Caco-2 (cell line): ENCODE data around the gene TICAM2. TPM values are rescaled to one million over a fixed set of nuclear protein-coding genes. Genes with fewer than 3 reads are reported as not detected.

Source experiments
- BruUV-seq: library from RNA; stranded (reverse); fragments of 400-500 nt; replicated peaks from 2 replicates; lab custom pipeline; 2021; lab: Mats Ljungman, UMichigan
- CTCF ChIA-PET: fragments of 300-600 bp; sonication (Branson Sonifier 250); formaldehyde crosslinking; loops from one replicate; lab custom pipeline; 2022; ENCODE audit warnings: antibody characterized with exemption; lab: Charles Lee
- POLR2A ChIA-PET: fragments of 300-600 bp; sonication (Branson Sonifier 250); formaldehyde crosslinking; loops from one replicate; lab custom pipeline; 2022; ENCODE audit warnings: antibody characterized with exemption; lab: Charles Lee
- DNase-seq, 2 experiments: peaks; one replicate each; pipeline versions ENCODE4 v3.0.0 to v3.0.0-alpha.2; 2020 to 2022
- H3K27me3 ChIP-seq: replicated peaks from 2 replicates; pipeline ENCODE4 v1.6.0; 2011; ENCODE audit warnings: low read length; ENCODE audit not compliant: control insufficient read depth, insufficient read depth
- H3K36me3 ChIP-seq: 2 replicates; pipeline ENCODE4 v1.5.1; 2011; ENCODE audit warnings: low read length; ENCODE audit not compliant: control insufficient read depth, insufficient read depth
- H3K4me1 ChIP-seq: fragments of 250-450 bp; sonication (Bioruptor Pico); 2 replicates; pipeline ENCODE4 v1.5.1; 2020; ENCODE audit warnings: mild to moderate bottlenecking
- H3K4me3 ChIP-seq: 2 replicates; pipeline ENCODE4 v1.5.1; 2011; ENCODE audit warnings: low read depth, mild to moderate bottlenecking, control low read depth, low read length
- H3K9me3 ChIP-seq: fragments of 250-450 bp; sonication (Bioruptor Pico); 2 replicates; pipeline ENCODE4 v1.5.1; 2020; ENCODE audit warnings: mild to moderate bottlenecking, moderate library complexity
- H3K27ac Mint-ChIP-seq: one replicate; pipeline ENCODE4 v1.8.0; 2022; ENCODE audit warnings: mixed read lengths; ENCODE audit not compliant: unreplicated experiment
- H3K27me3 Mint-ChIP-seq: one replicate; pipeline ENCODE4 v1.8.0; 2022; ENCODE audit warnings: mixed read lengths; ENCODE audit not compliant: insufficient read depth, unreplicated experiment
- H3K36me3 Mint-ChIP-seq: one replicate; pipeline ENCODE4 v1.8.0; 2022; ENCODE audit warnings: mild to moderate bottlenecking, mixed read lengths; ENCODE audit not compliant: insufficient read depth, unreplicated experiment
- H3K4me1 Mint-ChIP-seq: one replicate; pipeline ENCODE4 v1.8.0; 2022; ENCODE audit warnings: low read depth, mixed read lengths; ENCODE audit not compliant: unreplicated experiment
- H3K4me3 Mint-ChIP-seq: one replicate; pipeline ENCODE4 v1.8.0; 2022; ENCODE audit warnings: mild to moderate bottlenecking, moderate library complexity, mixed read lengths; ENCODE audit not compliant: unreplicated experiment
- H3K9me3 Mint-ChIP-seq: one replicate; pipeline ENCODE4 v1.8.0; 2022; ENCODE audit warnings: mixed read lengths; ENCODE audit not compliant: unreplicated experiment
- CTCF ChIP-seq, 2 experiments: fragments of 200-600 bp in 1 of 2; IDR thresholded peaks; 1 replicate in 1 of 2; 2 replicates in 1 of 2; pipeline versions ENCODE4 v1.5.1 to v1.8.0; 2011 to 2022; ENCODE audit warnings: antibody characterized with exemption in 1 of 2, control low read depth in 1 of 2, inconsistent platforms in 1 of 2, low read depth in 1 of 2, low read length in 1 of 2, mild to moderate bottlenecking in 1 of 2, moderate library complexity in 1 of 2; ENCODE audit not compliant: insufficient read depth in 1 of 2, severe bottlenecking in 1 of 2, unreplicated experiment in 1 of 2
- intact Hi-C: fragments of 100-400 bp; cut with micrococcal nuclease; formaldehyde crosslinking; loops from one replicate; pipeline ENCODE4 v1.10.0; 2022; ENCODE audit not compliant: unreplicated experiment
- total RNA-seq: library from RNA; stranded (reverse); gene quantifications from 2 replicates; pipeline ENCODE4 v1.2.3, GENCODE V29; 2022

The TICAM2 gene
- total RNA-seq, 1 experiment from 2014 or later = 0.91 TPM

DNA sequence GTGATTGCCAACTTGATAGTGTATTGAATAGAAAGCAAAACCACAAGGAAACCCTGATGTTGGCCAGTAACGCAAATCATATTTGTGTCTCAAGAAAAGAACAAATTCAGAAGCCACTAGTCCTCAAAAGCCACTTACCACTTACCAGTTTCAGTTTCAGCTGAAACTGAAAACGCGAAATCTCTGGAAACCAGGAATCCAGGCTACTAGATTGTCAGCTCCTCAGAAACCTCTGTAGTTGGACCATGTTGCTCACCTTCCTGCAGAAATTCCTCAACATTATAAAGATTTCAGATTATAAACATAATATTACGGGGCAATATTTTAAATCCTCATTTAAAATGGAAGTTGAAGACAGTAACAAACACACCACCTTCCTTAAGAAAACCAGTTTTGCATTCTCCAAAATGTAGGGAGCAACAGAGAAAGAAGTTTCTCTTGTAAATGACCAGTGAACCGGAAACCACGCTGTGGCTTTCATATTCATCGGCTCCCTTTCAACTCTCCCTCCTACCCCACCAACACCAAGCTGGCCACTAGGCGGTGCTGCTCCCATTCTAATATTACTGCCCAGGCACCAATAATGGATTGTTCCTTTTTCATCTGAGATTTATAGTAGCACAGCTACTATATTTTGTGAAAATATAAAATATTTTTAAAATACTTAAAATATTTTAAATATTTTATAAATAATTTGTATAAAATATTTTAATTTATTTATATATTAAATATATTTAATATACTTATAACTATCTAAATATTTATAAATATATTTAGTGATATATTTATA lies 32.3 kb upstream of the TICAM2 start:
- POLR2A ChIA-PET = no interaction called here
- Mint-ChIP-seq H3K27me3 (peaks cover 8% of the 10 kb centered on the region), H3K36me3 (no peaks in the 10 kb centered on the region), H3K4me3 (peak overlapping the region; percentile 59), H3K4me1 (no peaks in the 10 kb centered on the region), H3K27ac (no peak overlapping the region), H3K9me3 (no peaks in the 10 kb centered on the region)
- peak; percentile 92 to 94 for TF ChIP-seq CTCF (IDR thresholded peaks at IDR 0.05; ENCODE audit: insufficient read depth in 1 of 2, low read depth in 1 of 2, low read length in 1 of 2, severe bottlenecking in 1 of 2, unreplicated experiment in 1 of 2)
- peak; percentile 83 to 86 for DNase-seq
- intact Hi-C loops = loop anchor here (1.0 to 2.0 kb wide), 4 partner anchors 136 to 434 kb away; no protein-coding TSS in a partner anchor
- Histone ChIP-seq H3K9me3 (no peaks in the 10 kb centered on the region), H3K4me1 (no peaks in the 10 kb centered on the region), H3K4me3 (0 out of 2 replicates have a peak overlapping the region, but pooled peaks have one; percentile 2), H3K36me3 (no peaks in the 10 kb centered on the region), H3K27me3 (no peaks in the 10 kb centered on the region; the same call in 1 of the 2 replicates)
- CTCF ChIA-PET = interaction anchor here (0.6 to 1.8 kb wide), 2 partner anchors 22 to 197 kb away, joined by 3 to 7 read pairs; no protein-coding TSS in a partner anchor
- BruUV-seq = no TSS peak

GRCh38 chr5:115629903-115630302 lies 27.6 kb upstream of the TICAM2 start:
- H3K9me3 ChIP-seq = no peaks in the 10 kb centered on the region
- CTCF ChIA-PET = no interaction called here
- peaks cover 3% of the 10 kb centered on the region for H3K27me3 Mint-ChIP-seq
- H3K27ac Mint-ChIP-seq = no peak overlapping the region
- H3K27me3 ChIP-seq = no peaks in the 10 kb centered on the region
- H3K4me1 Mint-ChIP-seq = no peaks in the 10 kb centered on the region
- H3K9me3 Mint-ChIP-seq = no peaks in the 10 kb centered on the region
- no peak for TF ChIP-seq CTCF (IDR thresholded peaks at IDR 0.05; ENCODE audit: insufficient read depth in 1 of 2, low read depth in 1 of 2, low read length in 1 of 2, severe bottlenecking in 1 of 2, unreplicated experiment in 1 of 2)
- no peak overlapping the region for H3K4me3 ChIP-seq
- H3K4me1 ChIP-seq = no peaks in the 10 kb centered on the region
- POLR2A ChIA-PET = no interaction called here
- DNase-seq = no peak
- no TSS peak for BruUV-seq
- no peak overlapping the region for H3K4me3 Mint-ChIP-seq
- peaks cover 6% of the 10 kb centered on the region for H3K36me3 Mint-ChIP-seq
- intact Hi-C loops = no loop called here
- H3K36me3 ChIP-seq = no peaks in the 10 kb centered on the region

DNA sequence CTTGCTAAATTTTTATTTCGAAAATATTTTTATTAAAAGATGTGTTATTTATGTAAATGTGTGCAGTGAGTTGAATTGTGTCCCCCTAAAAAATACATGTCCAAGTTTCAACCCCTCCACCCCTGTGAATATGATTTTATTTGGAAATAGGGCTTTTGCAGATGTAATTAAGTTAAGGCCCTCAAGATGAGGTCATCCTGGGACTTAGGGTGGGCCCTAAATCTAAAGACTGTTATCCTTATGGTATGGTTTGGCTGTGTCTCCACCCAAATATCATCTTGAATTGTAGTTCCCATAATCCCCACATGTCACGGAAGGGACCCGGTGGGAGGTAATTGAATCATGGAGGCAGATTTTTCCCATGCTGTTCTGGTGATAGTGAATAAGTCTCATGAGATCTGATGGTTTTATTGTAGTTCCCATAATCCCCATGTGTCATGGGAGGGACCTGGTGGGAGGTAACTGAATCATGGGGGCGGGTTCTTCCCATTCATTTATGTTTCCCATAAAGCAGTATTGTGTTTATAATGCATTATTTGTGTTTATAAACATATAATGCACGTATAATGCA lies 25.1 kb upstream of the TICAM2 start:
- intact Hi-C loops = loop anchor here (2.0 kb wide), 1 partner anchor 203 kb away; no protein-coding TSS in a partner anchor
- H3K4me3 Mint-ChIP-seq = peak overlapping the region; percentile 33

More for the DNA sequence above, 25.1 kb upstream of the TICAM2 start:
- Histone ChIP-seq H3K4me1 (peaks cover 13% of the 10 kb centered on the region; the same call in 1 of the 2 replicates), H3K4me3 (no peak overlapping the region; the same call in 1 of the 2 replicates), H3K9me3 (no peaks in the 10 kb centered on the region), H3K27me3 (no peaks in the 10 kb centered on the region), H3K36me3 (no peaks in the 10 kb centered on the region)
- no TSS peak for BruUV-seq
- Mint-ChIP-seq H3K9me3 (no peaks in the 10 kb centered on the region), H3K27me3 (peaks cover 3% of the 10 kb centered on the region), H3K27ac (no peak overlapping the region), H3K36me3 (peaks cover 6% of the 10 kb centered on the region), H3K4me1 (no peaks in the 10 kb centered on the region)
- no peak for TF ChIP-seq CTCF (IDR thresholded peaks at IDR 0.05; ENCODE audit: insufficient read depth in 1 of 2, low read depth in 1 of 2, low read length in 1 of 2, severe bottlenecking in 1 of 2, unreplicated experiment in 1 of 2)
- POLR2A ChIA-PET = no interaction called here
- CTCF ChIA-PET = no interaction called here
- no peak for DNase-seq
